Stimulated activated naive CD8-positive, alpha-beta T cell treated with anti-CD3 and anti-CD28 coated beads, Interleukin-15, Interleukin-2, amounts not matched to agents 100 ng/mL and 50 ng/mL, for 24 hours (primary cell): ENCODE data around the gene RRP7A.
"Not testable (repeated sequence)": the region's sequence is repeated elsewhere in the genome, so short reads cannot be mapped to it uniquely, and the experiment has no call there.

Experiments
- H3K27ac Mint-ChIP-seq: one replicate; pipeline ENCODE4 v1.8.0; 2021; ENCODE audit warnings: mild to moderate bottlenecking, mixed read lengths
- H3K27me3 Mint-ChIP-seq: one replicate; pipeline ENCODE4 v1.8.0; 2021; ENCODE audit warnings: mixed read lengths
- H3K36me3 Mint-ChIP-seq: one replicate; pipeline ENCODE4 v1.8.0; 2021; ENCODE audit warnings: low read depth, mixed read lengths
- H3K4me1 Mint-ChIP-seq: one replicate; pipeline ENCODE4 v1.8.0; 2021; ENCODE audit warnings: low read depth, mixed read lengths
- H3K4me3 Mint-ChIP-seq: one replicate; pipeline ENCODE4 v1.8.0; 2021; ENCODE audit warnings: mild to moderate bottlenecking, mixed read lengths
- H3K9me3 Mint-ChIP-seq: one replicate; pipeline ENCODE4 v1.8.0; 2021; ENCODE audit warnings: mixed read lengths

The RRP7A gene

GRCh38 chr22:42548126-42548525 lies 28.5 kb upstream of the RRP7A start:
- not testable (repeated sequence) for H3K4me3 Mint-ChIP-seq, H3K27me3 Mint-ChIP-seq, H3K9me3 Mint-ChIP-seq, H3K36me3 Mint-ChIP-seq, H3K27ac Mint-ChIP-seq
- peaks cover 20% of the 10 kb centered on the region for H3K4me1 Mint-ChIP-seq

GRCh38 chr22:42547562-42547961 lies 28.0 kb upstream of the RRP7A start:
- no peak overlapping the region for H3K4me3 Mint-ChIP-seq
- H3K9me3 Mint-ChIP-seq, result no peaks in the 10 kb centered on the region

GRCh38 chr22:42544686-42545085 lies 25.1 kb upstream of the RRP7A start:
- no peak overlapping the region for H3K27ac Mint-ChIP-seq
- no peaks in the 10 kb centered on the region for H3K27me3 Mint-ChIP-seq
- no peaks in the 10 kb centered on the region for H3K36me3 Mint-ChIP-seq
- no peaks in the 10 kb centered on the region for H3K4me1 Mint-ChIP-seq
- H3K4me3 Mint-ChIP-seq, result no peak overlapping the region
- H3K9me3 Mint-ChIP-seq, result no peaks in the 10 kb centered on the region

More at GRCh38 chr22:42547562-42547961, 28.0 kb upstream of the RRP7A start:
- H3K27ac Mint-ChIP-seq, result no peak overlapping the region
- H3K27me3 Mint-ChIP-seq, result no peaks in the 10 kb centered on the region
- no peaks in the 10 kb centered on the region for H3K36me3 Mint-ChIP-seq
- H3K4me1 Mint-ChIP-seq, result peaks cover 15% of the 10 kb centered on the region

- H3K4me3 Mint-ChIP-seq, H3K27me3 Mint-ChIP-seq, H3K36me3 Mint-ChIP-seq, H3K27ac Mint-ChIP-seq, H3K9me3 Mint-ChIP-seq: not testable (repeated sequence)
- H3K4me1 Mint-ChIP-seq, result peaks cover 29% of the 10 kb centered on the region
Measured at GRCh38 chr22:42539236-42539771, 19.7 kb upstream of the RRP7A start.

- H3K4me3 Mint-ChIP-seq, result not testable (repeated sequence)
- H3K4me1 Mint-ChIP-seq, result peaks cover 46% of the 10 kb centered on the region
Measured at GRCh38 chr22:42537199-42537831, 17.7 kb upstream of the RRP7A start.

GRCh38 chr22:42536634-42537033 lies 17.0 kb upstream of the RRP7A start:
- H3K27ac Mint-ChIP-seq, H3K27me3 Mint-ChIP-seq, H3K9me3 Mint-ChIP-seq, H3K36me3 Mint-ChIP-seq, H3K4me3 Mint-ChIP-seq: not testable (repeated sequence)
- H3K4me1 Mint-ChIP-seq, result peaks cover 46% of the 10 kb centered on the region

More at GRCh38 chr22:42537199-42537831, 17.7 kb upstream of the RRP7A start:
- peak overlapping the region; percentile 73 for H3K27ac Mint-ChIP-seq
- H3K27me3 Mint-ChIP-seq, H3K36me3 Mint-ChIP-seq, H3K9me3 Mint-ChIP-seq: not testable (repeated sequence)

GRCh38 chr22:42536166-42536565 lies 16.6 kb upstream of the RRP7A start:
- Mint-ChIP-seq H3K36me3 (no peaks in the 10 kb centered on the region), H3K4me3 (no peak overlapping the region), H3K4me1 (peaks cover 46% of the 10 kb centered on the region), H3K9me3 (no peaks in the 10 kb centered on the region), H3K27ac (no peak overlapping the region), H3K27me3 (peaks cover 3% of the 10 kb centered on the region)

GRCh38 chr22:42535082-42535731 lies 15.6 kb upstream of the RRP7A start:
- H3K9me3 Mint-ChIP-seq, H3K27ac Mint-ChIP-seq, H3K4me3 Mint-ChIP-seq, H3K27me3 Mint-ChIP-seq, H3K36me3 Mint-ChIP-seq: not testable (repeated sequence)
- H3K4me1 Mint-ChIP-seq, result peaks cover 46% of the 10 kb centered on the region

GRCh38 chr22:42533638-42533977 lies 14.0 kb upstream of the RRP7A start:
- peaks cover 3% of the 10 kb centered on the region for H3K27me3 Mint-ChIP-seq
- H3K27ac Mint-ChIP-seq, result peak overlapping the region; percentile 67
- H3K36me3 Mint-ChIP-seq, result no peaks in the 10 kb centered on the region
- peaks cover 55% of the 10 kb centered on the region for H3K4me1 Mint-ChIP-seq
- H3K9me3 Mint-ChIP-seq, result no peaks in the 10 kb centered on the region
- peak overlapping the region; percentile 71 for H3K4me3 Mint-ChIP-seq

- not testable (repeated sequence) for H3K27me3 Mint-ChIP-seq, H3K36me3 Mint-ChIP-seq, H3K4me3 Mint-ChIP-seq, H3K27ac Mint-ChIP-seq, H3K9me3 Mint-ChIP-seq
- peaks cover 38% of the 10 kb centered on the region for H3K4me1 Mint-ChIP-seq
Measured at GRCh38 chr22:42531401-42532084, 11.9 kb upstream of the RRP7A start.

- H3K9me3 Mint-ChIP-seq, H3K36me3 Mint-ChIP-seq, H3K27ac Mint-ChIP-seq, H3K27me3 Mint-ChIP-seq, H3K4me3 Mint-ChIP-seq: not testable (repeated sequence)
- H3K4me1 Mint-ChIP-seq, result peaks cover 31% of the 10 kb centered on the region
Measured at GRCh38 chr22:42529435-42529834, 9.8 kb upstream of the RRP7A start.

GRCh38 chr22:42528591-42529307 lies 9.2 kb upstream of the RRP7A start:
- no peaks in the 10 kb centered on the region for H3K27me3 Mint-ChIP-seq
- H3K4me1 Mint-ChIP-seq, result peaks cover 24% of the 10 kb centered on the region
- H3K4me3 Mint-ChIP-seq, result no peak overlapping the region
- H3K9me3 Mint-ChIP-seq, result no peaks in the 10 kb centered on the region
- H3K27ac Mint-ChIP-seq, result peak overlapping the region; percentile 26
- H3K36me3 Mint-ChIP-seq, result no peaks in the 10 kb centered on the region

- Mint-ChIP-seq H3K9me3 (no peaks in the 10 kb centered on the region), H3K4me1 (peaks cover 10% of the 10 kb centered on the region), H3K36me3 (peaks cover 10% of the 10 kb centered on the region), H3K27me3 (no peaks in the 10 kb centered on the region), H3K4me3 (no peak overlapping the region), H3K27ac (no peak overlapping the region)
Measured at GRCh38 chr22:42522546-42522945, 3.0 kb upstream of the RRP7A start.

- Mint-ChIP-seq H3K9me3 (no peaks in the 10 kb centered on the region), H3K4me1 (peaks cover 13% of the 10 kb centered on the region), H3K4me3 (peak overlapping the region; percentile 34), H3K27ac (peak overlapping the region; percentile 17), H3K36me3 (peaks cover 18% of the 10 kb centered on the region), H3K27me3 (no peaks in the 10 kb centered on the region)
Measured at GRCh38 chr22:42521228-42521546, 1.6 kb upstream of the RRP7A start.
